Activated naive CD4-positive, alpha-beta T cell treated with anti-CD3 and anti-CD28 coated beads for 36 hours (primary cell): ENCODE results near the gene WNT8B. TPM values are rescaled to one million over a fixed set of nuclear protein-coding genes. Genes with fewer than 3 reads are reported as not detected.
A peak's percentile ranks its signal among the peaks of the same experiment; 100 is the strongest.

Experiments used
- CTCF ChIA-PET: fragments of 350-600 bp; sonication (Branson Sonifier 250); formaldehyde crosslinking; loops from one replicate; lab custom pipeline; 2021; ENCODE audit warnings: antibody characterized with exemption; lab: Charles Lee
- DNase-seq: peaks from one replicate; pipeline ENCODE4 v3.0.0-alpha.2; 2020
- H3K27ac Mint-ChIP-seq: one replicate; pipeline ENCODE4 v1.8.0; 2021; ENCODE audit warnings: mild to moderate bottlenecking, mixed read lengths
- H3K27me3 Mint-ChIP-seq: one replicate; pipeline ENCODE4 v1.8.0; 2021; ENCODE audit warnings: low read depth, mixed read lengths
- H3K36me3 Mint-ChIP-seq: one replicate; pipeline ENCODE4 v1.8.0; 2021; ENCODE audit warnings: low read depth, mixed read lengths
- H3K4me1 Mint-ChIP-seq: one replicate; pipeline ENCODE4 v1.8.0; 2021; ENCODE audit warnings: low read depth, mixed read lengths
- H3K4me3 Mint-ChIP-seq: one replicate; pipeline ENCODE4 v1.8.0; 2021; ENCODE audit warnings: mild to moderate bottlenecking, moderate library complexity, mixed read lengths
- H3K9me3 Mint-ChIP-seq: one replicate; pipeline ENCODE4 v1.8.0; 2021; ENCODE audit warnings: mixed read lengths
- intact Hi-C: fragments of 100-400 bp; cut with micrococcal nuclease; formaldehyde crosslinking; loops from one replicate; pipeline ENCODE4 v1.15.1; 2023
- total RNA-seq, 2 experiments: library from RNA; stranded (reverse); gene quantifications; one replicate each; pipeline ENCODE4 v1.2.3, GENCODE V29; 2021

The WNT8B gene
- under 1 TPM; 0.91 to 0.96 TPM for total RNA-seq

GRCh38 chr10:100462709-100463108 lies at the start of gene WNT8B:
TSS of gene WNT8B (plus strand) at chr10:100463009. CDS start at chr10:100463169, 160 bp downstream.
- no peaks in the 10 kb centered on the region for H3K9me3 Mint-ChIP-seq
- no peaks in the 10 kb centered on the region for H3K4me1 Mint-ChIP-seq
- intact Hi-C loops: no loop called here
- no peaks in the 10 kb centered on the region for H3K36me3 Mint-ChIP-seq
- CTCF ChIA-PET: no interaction called here
- DNase-seq: no peak
- H3K27me3 Mint-ChIP-seq: no peaks in the 10 kb centered on the region
- H3K4me3 Mint-ChIP-seq: no peak within 1 kb of the TSS
- no peak within 1 kb of the TSS for H3K27ac Mint-ChIP-seq

DNA sequence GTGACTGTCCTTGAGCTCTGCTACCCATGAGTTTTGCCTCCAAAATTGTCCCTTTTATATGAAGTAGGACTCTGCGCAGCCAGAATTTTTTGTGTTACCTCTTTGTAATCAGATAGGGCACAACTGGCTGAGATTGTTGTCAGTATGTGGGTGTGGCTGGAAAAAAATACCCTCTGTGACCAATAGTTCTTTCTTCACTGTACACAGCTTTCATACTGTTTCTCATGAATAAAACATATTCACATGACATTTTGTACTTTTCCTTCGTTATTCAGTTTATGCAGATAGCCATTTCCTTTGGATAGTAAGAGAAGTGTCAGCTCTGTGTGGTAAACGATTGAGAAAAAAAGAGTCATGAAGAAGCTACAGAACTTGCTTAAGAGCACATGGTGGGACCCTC lies 49.6 kb upstream of the WNT8B start:
- Mint-ChIP-seq H3K27ac (no peak overlapping the region), H3K4me3 (no peak overlapping the region), H3K36me3 (no peaks in the 10 kb centered on the region), H3K4me1 (no peaks in the 10 kb centered on the region), H3K9me3 (peaks cover 6% of the 10 kb centered on the region), H3K27me3 (no peaks in the 10 kb centered on the region)
- DNase-seq: no peak
- CTCF ChIA-PET: interaction anchor here (0.8 to 1.4 kb wide), 2 partner anchors 12 to 95 kb away, joined by 3 read pairs; no protein-coding TSS in a partner anchor
- intact Hi-C loops: no loop called here

- no peak for DNase-seq
Observed at GRCh38 chr10:100419911-100420449, 42.8 kb upstream of the WNT8B start.

DNA sequence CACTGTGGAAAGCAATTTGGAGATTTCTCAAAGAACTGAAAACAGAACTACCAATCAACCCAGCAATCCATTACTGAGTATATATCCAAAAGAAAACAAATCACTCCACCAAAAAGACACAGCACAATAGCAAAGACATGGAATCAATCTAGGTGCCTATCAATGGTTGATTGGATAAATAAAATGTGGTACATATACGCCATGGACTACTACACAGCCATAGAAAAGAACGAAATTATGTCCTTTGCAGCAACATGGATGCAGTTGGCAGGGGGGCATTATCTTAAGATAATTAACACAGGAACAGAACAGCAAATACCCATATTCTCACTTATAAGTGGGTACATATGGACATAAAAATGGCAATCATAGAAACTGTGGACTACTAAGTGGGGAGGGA lies 35.4 kb upstream of the WNT8B start:
- Mint-ChIP-seq H3K9me3 (no peaks in the 10 kb centered on the region), H3K4me3 (no peak overlapping the region), H3K27me3 (no peaks in the 10 kb centered on the region), H3K4me1 (no peaks in the 10 kb centered on the region), H3K27ac (no peak overlapping the region), H3K36me3 (no peaks in the 10 kb centered on the region)
- DNase-seq: no peak
- intact Hi-C loops: no loop called here
- CTCF ChIA-PET: no interaction called here

More at GRCh38 chr10:100419911-100420449, 42.8 kb upstream of the WNT8B start:
- no peaks in the 10 kb centered on the region for H3K9me3 Mint-ChIP-seq
- no peaks in the 10 kb centered on the region for H3K4me1 Mint-ChIP-seq
- CTCF ChIA-PET: interaction anchor here (0.6 to 1.5 kb wide), 5 partner anchors 10 to 103 kb away, joined by 3 to 4 read pairs (median 3); no protein-coding TSS in a partner anchor
- no peaks in the 10 kb centered on the region for H3K36me3 Mint-ChIP-seq
- H3K4me3 Mint-ChIP-seq: no peak overlapping the region
- H3K27ac Mint-ChIP-seq: no peak overlapping the region
- intact Hi-C loops: no loop called here
- H3K27me3 Mint-ChIP-seq: no peaks in the 10 kb centered on the region

DNA sequence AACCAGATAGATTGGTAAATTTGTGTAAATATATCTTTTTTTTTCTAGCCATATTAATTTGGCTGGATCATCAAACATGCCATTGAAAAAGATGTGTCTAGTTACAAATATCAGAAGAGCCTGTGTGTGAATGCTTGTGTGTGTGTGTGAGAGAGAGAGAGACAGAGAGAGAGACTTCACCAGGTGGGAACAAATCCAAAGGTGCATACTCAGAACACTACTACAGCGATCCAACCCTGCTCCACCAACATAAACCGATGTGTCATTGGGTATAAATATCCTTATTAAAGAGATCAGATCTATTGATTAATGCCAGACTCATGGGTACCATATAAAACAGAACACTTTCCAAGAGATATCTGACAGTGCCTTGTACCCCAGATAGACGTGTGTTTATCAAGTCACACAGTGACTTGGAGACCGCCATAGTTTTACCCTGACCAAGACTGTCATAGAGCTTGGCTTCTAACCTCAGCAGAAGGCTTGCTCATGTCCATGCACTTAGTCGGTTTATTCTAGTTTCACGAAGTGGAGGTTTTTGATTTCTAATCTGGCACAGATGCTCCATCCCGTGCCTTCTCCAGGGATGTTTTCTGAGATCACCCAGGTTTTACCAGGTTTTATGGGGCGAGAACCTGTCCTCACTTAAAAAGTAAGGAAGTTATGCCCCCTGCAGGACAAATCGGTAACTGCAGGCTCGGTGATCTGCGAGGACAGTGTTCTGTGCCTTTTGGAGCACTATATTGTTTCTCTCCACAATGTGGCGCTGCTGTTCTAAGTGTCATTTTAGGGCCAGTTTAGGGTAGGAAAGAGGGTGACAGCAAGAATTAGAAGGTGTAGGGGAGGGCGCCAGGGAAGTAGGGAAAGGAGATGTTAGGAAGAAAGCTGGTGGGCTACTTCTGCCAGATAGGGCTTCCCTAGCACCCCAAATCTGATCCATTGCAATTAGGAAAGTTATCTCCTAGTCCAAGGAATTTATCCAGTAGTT lies 29.3 kb upstream of the WNT8B start:
- CTCF ChIA-PET: interaction anchor here (0.5 to 5.9 kb wide), 34 partner anchors 12 to 445 kb away, joined by 3 to 276 read pairs (median 4); partner anchors contain the start of genes BLOC1S2, PKD2L1 and SCD
- DNase-seq: peak; percentile 99
- Mint-ChIP-seq H3K4me3 (no peak overlapping the region), H3K36me3 (no peaks in the 10 kb centered on the region), H3K27ac (no peak overlapping the region), H3K27me3 (no peaks in the 10 kb centered on the region), H3K9me3 (no peaks in the 10 kb centered on the region), H3K4me1 (no peaks in the 10 kb centered on the region)
- intact Hi-C loops: loop anchor here (1.0 to 10.0 kb wide), 12 partner anchors 48 to 587 kb away; partner anchors contain the start of genes CHUK and PAX2

GRCh38 chr10:100436255-100436654 lies 26.6 kb upstream of the WNT8B start:
- no peak overlapping the region for H3K4me3 Mint-ChIP-seq
- intact Hi-C loops: loop anchor here (10.0 kb wide), 1 partner anchor 309 kb away; the partner anchor contains the start of gene PAX2
- H3K4me1 Mint-ChIP-seq: no peaks in the 10 kb centered on the region
- CTCF ChIA-PET: interaction anchor here (0.6 kb wide), 1 partner anchor 73 kb away, joined by 3 read pairs; no protein-coding TSS in a partner anchor
- H3K9me3 Mint-ChIP-seq: no peaks in the 10 kb centered on the region
- H3K27ac Mint-ChIP-seq: no peak overlapping the region
- no peaks in the 10 kb centered on the region for H3K36me3 Mint-ChIP-seq
- no peak for DNase-seq
- no peaks in the 10 kb centered on the region for H3K27me3 Mint-ChIP-seq

GRCh38 chr10:100438674-100439315 lies 24.0 kb upstream of the WNT8B start:
- no peaks in the 10 kb centered on the region for H3K9me3 Mint-ChIP-seq
- no peak for DNase-seq
- CTCF ChIA-PET: interaction anchor here (0.6 to 3.6 kb wide), 7 partner anchors 37 to 102 kb away, joined by 3 to 14 read pairs (median 8); no protein-coding TSS in a partner anchor
- no peak overlapping the region for H3K27ac Mint-ChIP-seq
- no peaks in the 10 kb centered on the region for H3K36me3 Mint-ChIP-seq
- no peak overlapping the region for H3K4me3 Mint-ChIP-seq
- H3K27me3 Mint-ChIP-seq: no peaks in the 10 kb centered on the region
- intact Hi-C loops: loop anchor here (10.0 kb wide), 1 partner anchor 306 kb away; the partner anchor contains the start of gene PAX2
- no peaks in the 10 kb centered on the region for H3K4me1 Mint-ChIP-seq

DNA sequence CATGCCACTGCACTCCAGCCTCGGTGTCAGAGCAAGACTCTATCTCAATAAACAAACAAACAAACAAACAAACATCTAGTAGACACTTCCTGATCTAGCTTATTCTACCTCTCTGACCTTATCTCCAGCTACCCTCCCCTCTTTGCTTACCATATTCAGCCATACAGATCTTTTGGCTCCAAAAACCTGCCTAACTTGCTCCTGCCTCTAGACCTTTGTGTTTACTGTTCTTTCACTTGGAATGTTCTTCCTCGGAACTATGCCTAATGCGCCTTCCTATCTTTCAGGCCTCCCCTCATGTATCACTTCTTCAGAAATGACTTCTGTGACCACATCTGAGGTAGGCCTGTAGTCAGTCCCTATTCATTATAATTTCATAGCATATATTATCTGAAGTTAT lies 20.3 kb upstream of the WNT8B start:
- no peaks in the 10 kb centered on the region for H3K4me1 Mint-ChIP-seq
- H3K9me3 Mint-ChIP-seq: no peaks in the 10 kb centered on the region
- no peaks in the 10 kb centered on the region for H3K36me3 Mint-ChIP-seq
- DNase-seq: no peak
- no peak overlapping the region for H3K27ac Mint-ChIP-seq
- H3K27me3 Mint-ChIP-seq: no peaks in the 10 kb centered on the region
- intact Hi-C loops: no loop called here
- CTCF ChIA-PET: interaction anchor here (2.2 kb wide), 1 partner anchor 66 kb away, joined by 9 read pairs; no protein-coding TSS in a partner anchor
- H3K4me3 Mint-ChIP-seq: no peak overlapping the region

DNA sequence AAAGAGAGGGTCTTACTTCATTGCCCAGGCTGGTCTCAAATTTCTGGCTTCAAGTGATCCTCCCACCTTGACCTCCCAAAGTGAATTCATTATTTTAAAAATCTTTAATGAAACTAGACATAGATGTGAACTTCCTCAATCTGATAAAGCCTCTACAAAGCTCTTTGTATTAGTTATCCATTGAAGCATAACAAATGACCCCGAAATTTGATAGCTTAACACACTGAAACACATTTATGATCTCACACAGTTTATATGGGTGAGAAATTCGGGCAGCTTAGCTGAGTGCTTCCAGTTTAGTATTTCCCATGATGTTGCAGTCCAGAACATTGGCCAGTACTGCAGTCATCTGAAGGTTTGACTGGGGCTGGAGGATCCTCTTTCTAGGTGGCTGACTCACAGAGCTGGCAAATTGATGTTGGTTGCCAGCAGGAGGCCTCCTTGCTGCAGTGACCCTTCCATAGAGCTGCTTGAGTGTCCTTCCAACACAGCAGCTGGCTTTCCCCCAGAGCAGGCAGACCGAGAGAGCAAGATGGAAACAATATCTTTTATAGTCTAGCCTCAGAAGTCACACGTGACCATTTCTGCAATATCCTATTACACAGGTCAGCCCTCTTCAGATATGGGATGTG lies 16.6 kb upstream of the WNT8B start:
- Mint-ChIP-seq H3K4me3 (no peak overlapping the region), H3K27ac (no peak overlapping the region), H3K4me1 (no peaks in the 10 kb centered on the region), H3K27me3 (no peaks in the 10 kb centered on the region), H3K9me3 (no peaks in the 10 kb centered on the region), H3K36me3 (no peaks in the 10 kb centered on the region)
- no peak for DNase-seq
- CTCF ChIA-PET: interaction anchor here (0.9 to 1.6 kb wide), 3 partner anchors 12 to 72 kb away, joined by 3 to 4 read pairs (median 3); no protein-coding TSS in a partner anchor
- intact Hi-C loops: no loop called here

GRCh38 chr10:100447663-100448062 lies 15.1 kb upstream of the WNT8B start:
- Mint-ChIP-seq H3K27ac (no peak overlapping the region), H3K9me3 (no peaks in the 10 kb centered on the region), H3K4me3 (no peak overlapping the region), H3K36me3 (no peaks in the 10 kb centered on the region), H3K27me3 (peaks cover 4% of the 10 kb centered on the region), H3K4me1 (no peaks in the 10 kb centered on the region)
- CTCF ChIA-PET: interaction anchor here (1.5 kb wide), 1 partner anchor 71 kb away, joined by 9 read pairs; the partner anchor contains the start of gene SEC31B
- no peak for DNase-seq
- intact Hi-C loops: no loop called here

DNA sequence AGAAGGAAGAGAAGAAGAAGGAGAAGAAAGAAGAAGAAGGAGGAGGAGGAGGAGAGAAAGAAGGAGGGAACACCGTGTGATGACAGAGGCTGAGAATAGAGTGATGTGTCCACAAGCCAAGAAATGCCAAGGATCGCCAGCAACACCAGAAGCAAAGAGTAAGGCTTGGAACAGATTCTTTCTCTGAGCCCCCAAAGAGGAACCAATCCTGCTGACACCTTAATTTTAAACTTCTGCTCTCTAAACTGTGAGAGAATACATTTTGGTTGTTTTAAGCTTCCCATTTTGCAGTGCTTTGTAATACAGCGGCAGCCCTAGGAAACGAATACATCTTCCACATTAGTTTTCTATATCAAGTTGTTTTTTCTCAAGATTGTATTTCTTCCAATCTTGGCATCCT lies 13.9 kb upstream of the WNT8B start:
- DNase-seq: no peak
- H3K4me1 Mint-ChIP-seq: no peaks in the 10 kb centered on the region
- no peak overlapping the region for H3K27ac Mint-ChIP-seq
- intact Hi-C loops: no loop called here
- CTCF ChIA-PET: interaction anchor here (1.5 kb wide), 1 partner anchor 70 kb away, joined by 9 read pairs; the partner anchor contains the start of gene SEC31B
- H3K36me3 Mint-ChIP-seq: no peaks in the 10 kb centered on the region
- peaks cover 4% of the 10 kb centered on the region for H3K27me3 Mint-ChIP-seq
- H3K4me3 Mint-ChIP-seq: no peak overlapping the region
- H3K9me3 Mint-ChIP-seq: no peaks in the 10 kb centered on the region
